Suprapubic skin (tissue), 4 donors: Measurements from ENCODE around the gene LIN7A. TPM values are rescaled to one million over a fixed set of nuclear protein-coding genes. Genes with fewer than 3 reads are reported as not detected.
"Not testable (repeated sequence)": the region's sequence is repeated elsewhere in the genome, so short reads cannot be mapped to it uniquely, and the experiment has no call there.

Source experiments
- DNase-seq, 2 donors: peaks; one replicate each; pipeline ENCODE4 v3.0.0-alpha.2; 2019; ENCODE audit warnings: low spot score in 2 of 2
- H3K27ac ChIP-seq: fragments of 200-600 bp; sonication (generic); one replicate; pipeline ENCODE4 v1.5.1; 2019
- H3K27me3 ChIP-seq: fragments of 200-600 bp; sonication (generic); one replicate; pipeline ENCODE4 v1.5.1; 2019
- H3K36me3 ChIP-seq: fragments of 200-600 bp; sonication (generic); one replicate; pipeline ENCODE4 v1.5.1; 2019
- H3K4me1 ChIP-seq: fragments of 200-600 bp; sonication (generic); one replicate; pipeline ENCODE4 v1.5.1; 2019
- H3K4me3 ChIP-seq: fragments of 200-600 bp; sonication (generic); one replicate; pipeline ENCODE4 v1.5.1; 2019; ENCODE audit warnings: mild to moderate bottlenecking
- H3K9me3 ChIP-seq: fragments of 200-600 bp; sonication (generic); one replicate; pipeline ENCODE4 v1.5.1; 2019
- EP300 ChIP-seq: sonication (generic); formaldehyde crosslinking; IDR thresholded peaks from one replicate; pipeline ENCODE4 v1.6.1; 2017; ENCODE audit warnings: antibody characterized with exemption
- POLR2A ChIP-seq, 2 donors: fragments of 450-650 bp; IDR thresholded peaks; one replicate each; pipeline ENCODE4 v1.6.1; 2017; ENCODE audit warnings: antibody characterized with exemption in 2 of 2, mild to moderate bottlenecking in 2 of 2, moderate library complexity in 2 of 2
- POLR2AphosphoS5 ChIP-seq, 3 donors: sonication (generic); formaldehyde crosslinking; IDR thresholded peaks; one replicate each; pipeline ENCODE4 v1.6.1; 2017; ENCODE audit warnings: antibody characterized with exemption in 3 of 3
- WGBS: methylation state at CpG from one replicate; pipeline ENCODE4 v1.1.5; 2018; 5-methylcytosine and 5-hydroxymethylcytosine counted together
- total RNA-seq, 4 donors: library from RNA; depleted of rRNA; stranded (reverse); fragments of >200 nt; gene quantifications; one replicate each; pipeline ENCODE4 v1.1.0, GENCODE V29; 2016
- TF ChIP-seq, protein P1 (sequence below), 2 donors: fragments of 200-600 bp in 1 of 2; fragments of 450-650 bp in 1 of 2; sonication (generic) in 1 of 2; IDR thresholded peaks; one replicate each; pipeline ENCODE4 v1.5.1; 2016 to 2019; ENCODE audit warnings: antibody characterized with exemption in 2 of 2, mild to moderate bottlenecking in 1 of 2, moderate library complexity in 1 of 2

Gene LIN7A
- total RNA-seq, 4 donors from 2014 or later: 0.30 to 2.6 (median 0.81) TPM

DNA sequence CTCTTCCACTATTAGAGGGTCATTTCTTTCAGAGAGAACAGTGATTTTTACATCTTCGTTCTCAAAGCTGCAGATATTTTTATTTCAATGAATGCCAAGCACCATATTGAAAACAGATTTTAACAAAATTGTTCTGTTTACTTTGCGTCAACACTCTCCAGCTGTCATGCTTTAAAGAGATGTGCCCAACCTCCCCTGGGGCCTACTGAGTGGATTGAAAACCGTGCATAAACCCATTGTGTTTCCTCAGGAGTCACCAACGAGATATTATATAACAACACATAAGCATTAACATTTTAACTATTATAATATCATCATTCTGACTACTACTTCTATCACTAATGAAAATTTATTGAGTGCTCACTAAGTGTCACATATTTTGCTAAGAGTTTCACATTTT, 139.5 kb downstream of the LIN7A start:
- 57% methylated on average over 4 of the region's 4 CpGs for WGBS
- Histone ChIP-seq H3K27me3 (no peaks in the 10 kb centered on the region), H3K36me3 (no peaks in the 10 kb centered on the region), H3K27ac (no peak overlapping the region), H3K4me3 (no peak overlapping the region), H3K4me1 (no peaks in the 10 kb centered on the region), H3K9me3 (no peaks in the 10 kb centered on the region)
- TF ChIP-seq POLR2AphosphoS5 (IDR thresholded peaks at IDR 0.05): no peak
- no peak for TF ChIP-seq EP300
- TF ChIP-seq POLR2A (IDR thresholded peaks at IDR 0.05): no peak
- TF ChIP-seq, protein P1, sequence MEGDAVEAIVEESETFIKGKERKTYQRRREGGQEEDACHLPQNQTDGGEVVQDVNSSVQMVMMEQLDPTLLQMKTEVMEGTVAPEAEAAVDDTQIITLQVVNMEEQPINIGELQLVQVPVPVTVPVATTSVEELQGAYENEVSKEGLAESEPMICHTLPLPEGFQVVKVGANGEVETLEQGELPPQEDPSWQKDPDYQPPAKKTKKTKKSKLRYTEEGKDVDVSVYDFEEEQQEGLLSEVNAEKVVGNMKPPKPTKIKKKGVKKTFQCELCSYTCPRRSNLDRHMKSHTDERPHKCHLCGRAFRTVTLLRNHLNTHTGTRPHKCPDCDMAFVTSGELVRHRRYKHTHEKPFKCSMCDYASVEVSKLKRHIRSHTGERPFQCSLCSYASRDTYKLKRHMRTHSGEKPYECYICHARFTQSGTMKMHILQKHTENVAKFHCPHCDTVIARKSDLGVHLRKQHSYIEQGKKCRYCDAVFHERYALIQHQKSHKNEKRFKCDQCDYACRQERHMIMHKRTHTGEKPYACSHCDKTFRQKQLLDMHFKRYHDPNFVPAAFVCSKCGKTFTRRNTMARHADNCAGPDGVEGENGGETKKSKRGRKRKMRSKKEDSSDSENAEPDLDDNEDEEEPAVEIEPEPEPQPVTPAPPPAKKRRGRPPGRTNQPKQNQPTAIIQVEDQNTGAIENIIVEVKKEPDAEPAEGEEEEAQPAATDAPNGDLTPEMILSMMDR (IDR thresholded peaks at IDR 0.05): no peak
- DNase-seq: no peak

DNA sequence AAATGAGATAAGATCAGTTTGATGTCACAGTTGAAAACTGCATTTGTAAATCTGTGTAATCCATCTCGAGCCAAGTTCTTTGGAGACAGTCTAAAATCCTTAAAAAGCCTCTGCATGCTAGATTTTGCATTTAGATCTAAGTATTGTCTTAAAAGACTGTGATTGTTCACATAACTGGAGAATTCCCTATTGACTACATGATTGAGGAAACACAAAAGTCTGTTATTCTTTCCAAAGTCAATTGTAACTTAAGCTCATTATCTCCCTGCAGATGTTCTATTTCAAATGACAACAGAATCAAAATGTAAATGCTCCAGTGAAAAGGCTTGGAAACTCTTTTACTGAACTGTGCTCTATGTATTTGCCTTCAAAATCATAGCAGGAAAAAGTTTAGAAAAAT, 143.2 kb downstream of the LIN7A start:
- DNase-seq: no peak
- H3K9me3 ChIP-seq: no peaks in the 10 kb centered on the region
- H3K4me3 ChIP-seq: no peak overlapping the region
- no peaks in the 10 kb centered on the region for H3K27me3 ChIP-seq
- TF ChIP-seq EP300: no peak
- no peak for TF ChIP-seq POLR2AphosphoS5 (IDR thresholded peaks at IDR 0.05)
- no peak for TF ChIP-seq POLR2A (IDR thresholded peaks at IDR 0.05)
- TF ChIP-seq, protein P1 (IDR thresholded peaks at IDR 0.05): no peak
- H3K4me1 ChIP-seq: no peaks in the 10 kb centered on the region
- WGBS: 21% methylated on average over 1 of the region's 1 CpG
- H3K27ac ChIP-seq: no peak overlapping the region
- no peaks in the 10 kb centered on the region for H3K36me3 ChIP-seq

DNA sequence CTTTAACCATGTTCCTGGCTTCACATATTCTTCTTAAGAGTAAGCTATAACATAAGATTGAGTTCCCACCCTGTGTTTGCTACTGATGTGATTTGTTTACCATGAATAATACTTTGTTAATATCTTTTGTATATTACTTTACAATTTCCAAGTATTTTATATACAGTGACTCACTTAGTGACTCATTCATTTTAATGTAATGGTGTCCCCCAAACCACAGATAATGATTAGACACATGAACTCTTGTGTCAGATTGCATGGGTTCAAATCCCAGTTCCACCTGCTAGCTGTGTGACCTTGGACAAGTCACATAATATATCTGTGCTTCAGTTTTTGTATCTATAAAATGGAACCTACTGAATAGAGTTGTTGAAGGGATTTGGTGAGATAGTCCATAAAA, 144.9 kb downstream of the LIN7A start:
- DNase-seq: no peak
- no peaks in the 10 kb centered on the region for H3K36me3 ChIP-seq
- no peak overlapping the region for H3K4me3 ChIP-seq
- TF ChIP-seq, protein P1 (IDR thresholded peaks at IDR 0.05): no peak
- no peak for TF ChIP-seq POLR2AphosphoS5 (IDR thresholded peaks at IDR 0.05)
- no peak for TF ChIP-seq EP300
- no peak for TF ChIP-seq POLR2A (IDR thresholded peaks at IDR 0.05)
- no peak overlapping the region for H3K27ac ChIP-seq
- no peaks in the 10 kb centered on the region for H3K4me1 ChIP-seq
- H3K9me3 ChIP-seq: no peaks in the 10 kb centered on the region
- no peaks in the 10 kb centered on the region for H3K27me3 ChIP-seq

DNA sequence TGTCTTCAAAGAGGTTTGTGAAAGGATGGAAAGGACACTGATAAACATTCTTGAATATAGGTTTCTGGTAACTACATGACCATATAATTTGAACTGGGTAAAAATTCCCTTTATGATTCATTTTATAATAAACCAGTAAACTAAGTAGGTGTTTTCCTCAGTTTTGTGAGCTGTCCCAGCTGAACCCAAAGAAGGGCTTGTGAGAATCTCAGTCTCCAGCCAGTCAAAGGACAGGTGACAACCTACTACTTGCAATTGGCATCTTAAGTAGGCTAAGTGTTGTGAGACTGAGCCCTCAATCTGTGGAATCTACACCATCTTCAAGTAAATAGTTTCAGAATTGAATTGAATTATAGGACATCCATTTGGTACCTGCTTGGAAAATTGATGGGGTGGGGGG, 145.9 kb downstream of the LIN7A start:
- TF ChIP-seq EP300: no peak
- TF ChIP-seq, protein P1 (IDR thresholded peaks at IDR 0.05): no peak
- TF ChIP-seq POLR2AphosphoS5 (IDR thresholded peaks at IDR 0.05): no peak
- no peak for TF ChIP-seq POLR2A (IDR thresholded peaks at IDR 0.05)
- Histone ChIP-seq H3K27ac (no peak overlapping the region), H3K4me3 (no peak overlapping the region), H3K27me3 (no peaks in the 10 kb centered on the region), H3K9me3 (no peaks in the 10 kb centered on the region), H3K36me3 (no peaks in the 10 kb centered on the region), H3K4me1 (no peaks in the 10 kb centered on the region)
- DNase-seq: no peak

DNA sequence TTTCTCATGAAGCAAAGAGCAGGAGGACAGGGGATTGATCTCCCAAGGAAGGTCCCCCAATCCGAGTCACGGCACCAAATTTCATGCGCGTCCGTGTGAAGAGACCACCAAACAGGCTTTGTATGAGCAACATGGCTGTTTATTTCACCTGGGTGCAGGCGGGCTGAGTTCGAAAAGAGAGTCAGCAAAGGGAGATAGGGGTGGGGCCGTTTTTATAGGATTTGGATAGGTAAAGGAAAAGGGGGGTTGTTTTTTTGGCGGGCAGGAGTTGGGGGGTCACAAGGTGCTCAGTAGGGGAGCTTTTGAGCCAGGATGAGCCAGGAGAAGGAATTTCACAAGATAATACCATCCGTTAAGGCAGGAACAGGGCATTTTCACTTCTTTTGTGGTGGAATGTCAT, 149.3 kb downstream of the LIN7A start:
- DNase-seq, H3K27me3 ChIP-seq, H3K27ac ChIP-seq, H3K4me1 ChIP-seq, H3K9me3 ChIP-seq, H3K36me3 ChIP-seq, H3K4me3 ChIP-seq: not testable (repeated sequence)
- WGBS: 94% methylated on average over 10 of the region's 10 CpGs

DNA sequence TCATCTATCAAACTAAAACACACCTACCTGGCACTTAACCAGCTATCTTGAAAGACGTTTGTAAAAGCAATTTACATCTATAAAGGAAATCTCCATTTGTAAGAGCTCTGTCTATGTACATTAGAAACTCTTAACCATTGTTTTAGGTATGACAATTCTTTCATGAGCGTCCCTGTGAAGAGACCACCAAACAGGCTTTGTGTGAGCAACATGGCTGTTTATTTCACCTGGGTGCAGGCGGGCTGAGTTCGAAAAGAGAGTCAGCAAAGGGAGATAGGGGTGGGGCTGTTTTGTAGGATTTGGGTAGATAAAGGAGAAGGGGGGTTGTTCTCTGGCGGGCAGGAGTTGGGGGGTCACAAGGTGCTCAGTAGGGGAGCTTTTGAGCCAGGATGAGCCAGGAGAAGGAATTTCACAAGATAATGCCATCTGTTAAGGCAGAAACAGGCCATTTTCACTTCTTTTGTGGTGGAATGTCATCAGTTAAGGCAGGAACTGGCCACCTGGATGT, 154.7 kb downstream of the LIN7A start:
- H3K9me3 ChIP-seq, H3K4me3 ChIP-seq, H3K27me3 ChIP-seq, H3K27ac ChIP-seq, H3K36me3 ChIP-seq, H3K4me1 ChIP-seq, DNase-seq: not testable (repeated sequence)
- 84% methylated on average over 5 of the region's 5 CpGs for WGBS
